H9 (cell line): Measurements from ENCODE around the gene MASP2. TPM values are rescaled to one million over a fixed set of nuclear protein-coding genes. Genes with fewer than 3 reads are reported as not detected.

Source experiments
- DNase-seq: peaks from one replicate; pipeline ENCODE4 v3.0.0-alpha.2; 2017
- H2AFZ ChIP-seq: one replicate; pipeline ENCODE4 v1.6.1; 2013; ENCODE audit warnings: mild to moderate bottlenecking, low read length, control low read depth, moderate library complexity
- H2AK5ac ChIP-seq: 2 replicates; pipeline ENCODE4 v1.6.1; 2013; ENCODE audit warnings: low read length, control low read depth, mixed read lengths; ENCODE audit not compliant: insufficient read length
- H2BK120ac ChIP-seq: one replicate; pipeline ENCODE4 v1.6.1; 2013; ENCODE audit warnings: low read depth, mild to moderate bottlenecking, low read length, control low read depth, inconsistent platforms; ENCODE audit not compliant: poor library complexity, severe bottlenecking
- H2BK12ac ChIP-seq: 2 replicates; pipeline ENCODE4 v1.6.1; 2013; ENCODE audit warnings: low read length, control low read depth, mixed read lengths, low read depth; ENCODE audit not compliant: insufficient read length
- H2BK15ac ChIP-seq: 2 replicates; pipeline ENCODE4 v1.6.1; 2013; ENCODE audit warnings: low read depth, low read length, control low read depth
- H2BK20ac ChIP-seq: one replicate; pipeline ENCODE4 v1.6.1; 2013; ENCODE audit warnings: low read depth, mild to moderate bottlenecking, low read length, control low read depth, inconsistent platforms; ENCODE audit not compliant: poor library complexity, severe bottlenecking
- H2BK5ac ChIP-seq: 2 replicates; pipeline ENCODE4 v1.6.1; 2013; ENCODE audit warnings: low read length, control low read depth, mixed read lengths; ENCODE audit not compliant: insufficient read length
- H3K14ac ChIP-seq: 2 replicates; pipeline ENCODE4 v1.6.1; 2013; ENCODE audit warnings: low read length, control low read depth; ENCODE audit not compliant: insufficient read depth
- H3K18ac ChIP-seq: 2 replicates; pipeline ENCODE4 v1.6.1; 2013; ENCODE audit warnings: low read depth, mild to moderate bottlenecking, mixed read lengths, low read length, control low read depth; ENCODE audit not compliant: insufficient read length
- H3K23ac ChIP-seq: 2 replicates; pipeline ENCODE4 v1.6.1; 2013; ENCODE audit warnings: low read length, control low read depth, mixed read lengths, low read depth; ENCODE audit not compliant: insufficient read length
- H3K23me2 ChIP-seq: 2 replicates; pipeline ENCODE4 v1.6.1; 2013; ENCODE audit warnings: low read depth, mild to moderate bottlenecking, mixed read lengths, low read length, control low read depth; ENCODE audit not compliant: insufficient read length, poor library complexity, severe bottlenecking
- H3K27ac ChIP-seq: 2 replicates; pipeline ENCODE4 v1.5.1; 2013; ENCODE audit warnings: low read length, control low read depth, mixed read lengths, low read depth; ENCODE audit not compliant: insufficient read length
- H3K27me3 ChIP-seq: 2 replicates; pipeline ENCODE4 v1.6.1; 2013; ENCODE audit warnings: low read length, control low read depth, inconsistent platforms; ENCODE audit not compliant: insufficient read depth
- H3K4ac ChIP-seq: 2 replicates; pipeline ENCODE4 v1.6.1; 2013; ENCODE audit warnings: low read depth, mild to moderate bottlenecking, control low read depth, inconsistent platforms, low read length, moderate library complexity
- H3K4me1 ChIP-seq: 2 replicates; pipeline ENCODE4 v1.6.1; 2013; ENCODE audit warnings: low read length, control low read depth, inconsistent platforms; ENCODE audit not compliant: insufficient read depth
- H3K4me2 ChIP-seq: 2 replicates; pipeline ENCODE4 v1.6.1; 2013; ENCODE audit warnings: low read length, control low read depth, mixed read lengths; ENCODE audit not compliant: insufficient read length, insufficient read depth
- H3K56ac ChIP-seq: 2 replicates; pipeline ENCODE4 v1.6.1; 2013; ENCODE audit warnings: low read depth, mild to moderate bottlenecking, mixed read lengths, low read length, control low read depth; ENCODE audit not compliant: insufficient read length
- H3K79me1 ChIP-seq: 2 replicates; pipeline ENCODE4 v1.6.1; 2013; ENCODE audit warnings: low read depth, mild to moderate bottlenecking, moderate library complexity, low read length, control low read depth, inconsistent platforms; ENCODE audit not compliant: insufficient read depth, poor library complexity, severe bottlenecking
- H3K79me2 ChIP-seq: 2 replicates; pipeline ENCODE4 v1.6.1; 2013; ENCODE audit warnings: low read length, control low read depth, inconsistent platforms; ENCODE audit not compliant: insufficient read depth
- H3K9ac ChIP-seq: 2 replicates; pipeline ENCODE4 v1.6.1; 2013; ENCODE audit warnings: low read length, control low read depth, mixed read lengths; ENCODE audit not compliant: insufficient read length; ENCODE audit errors: extremely low read depth
- H3K9me3 ChIP-seq: one replicate; pipeline ENCODE4 v1.6.1; 2013; ENCODE audit warnings: low read depth, low read length, inconsistent platforms; ENCODE audit not compliant: control insufficient read depth
- H3T11ph ChIP-seq: one replicate; pipeline ENCODE4 v1.6.1; 2013; ENCODE audit warnings: mild to moderate bottlenecking, low read length, control low read depth, inconsistent platforms
- H4K20me1 ChIP-seq: one replicate; pipeline ENCODE4 v1.6.1; 2013; ENCODE audit not compliant: control insufficient read depth, insufficient read length, insufficient read depth
- H4K5ac ChIP-seq: 2 replicates; pipeline ENCODE4 v1.6.1; 2013; ENCODE audit warnings: low read depth, mild to moderate bottlenecking, mixed read lengths, low read length, control low read depth; ENCODE audit not compliant: insufficient read length
- H4K8ac ChIP-seq: replicated peaks from 2 replicates; pipeline ENCODE4 v1.6.1; 2013; ENCODE audit warnings: low read length, control low read depth, mixed read lengths, low read depth; ENCODE audit not compliant: insufficient read length
- H4K91ac ChIP-seq: 2 replicates; pipeline ENCODE4 v1.6.1; 2013; ENCODE audit warnings: low read depth, mild to moderate bottlenecking, moderate library complexity, mixed read lengths, low read length, control low read depth; ENCODE audit not compliant: insufficient read length
- H3K27ac Mint-ChIP-seq, 3 experiments: 2 replicates in 2 of 3; 3 replicates in 1 of 3; pipeline ENCODE4 v1.8.0; 2020 to 2021; ENCODE audit warnings: mixed read lengths in 3 of 3, mild to moderate bottlenecking in 1 of 3, moderate library complexity in 1 of 3
- H3K27me3 Mint-ChIP-seq: 2 replicates; pipeline ENCODE4 v1.8.0; 2021; ENCODE audit warnings: low read depth, mild to moderate bottlenecking, moderate library complexity, mixed read lengths
- H3K36me3 Mint-ChIP-seq, 3 experiments: 2 replicates in 2 of 3; 3 replicates in 1 of 3; pipeline ENCODE4 v1.8.0; 2020 to 2021; ENCODE audit warnings: low read depth in 3 of 3, mixed read lengths in 3 of 3; ENCODE audit not compliant: insufficient read depth in 1 of 3
- H3K4me1 Mint-ChIP-seq, 2 experiments: 2 replicates each; pipeline ENCODE4 v1.8.0; 2020; ENCODE audit warnings: mixed read lengths in 2 of 2
- H3K4me3 Mint-ChIP-seq, 2 experiments: 2 replicates in 1 of 2; 3 replicates in 1 of 2; pipeline ENCODE4 v1.8.0; 2020 to 2021; ENCODE audit warnings: mild to moderate bottlenecking in 2 of 2, mixed read lengths in 2 of 2, moderate library complexity in 1 of 2
- H3K9me3 Mint-ChIP-seq, 2 experiments: 2 replicates in 1 of 2; 3 replicates in 1 of 2; pipeline ENCODE4 v1.8.0; 2020; ENCODE audit warnings: mild to moderate bottlenecking in 2 of 2, mixed read lengths in 2 of 2, moderate library complexity in 1 of 2
- CTCF ChIP-seq: fragments of 200-600 bp; sonication (generic); conservative IDR thresholded peaks from 3 replicates; pipeline ENCODE4 v1.8.0; 2021; ENCODE audit warnings: antibody characterized with exemption, mild to moderate bottlenecking
- WGBS: extraction: QIAGEN DNeasy Blood & Tissue Kit; methylation state at CpG from one replicate; pipeline ENCODE4 v1.1.7; 2013; ENCODE audit warnings: missing lambda C conversion rate, low lambda C conversion rate, mixed read lengths; ENCODE audit not compliant: insufficient read length; ENCODE audit errors: extremely low coverage; 5-methylcytosine and 5-hydroxymethylcytosine counted together
- total RNA-seq: library from RNA; stranded (reverse); gene quantifications from 2 replicates; pipeline ENCODE4 v1.2.1, GENCODE V29; 2021

The MASP2 gene
- total RNA-seq, 1 experiment from 2014 or later = 0.46 TPM

- Histone ChIP-seq H2BK20ac (no peak overlapping the region), H4K8ac (no peak overlapping the region), H3K9me3 (no peaks in the 10 kb centered on the region), H4K20me1 (no peaks in the 10 kb centered on the region), H3K56ac (no peak overlapping the region), H2BK5ac (no peak overlapping the region), H3K4me2 (peak overlapping the region; percentile 28), H3T11ph (no peak overlapping the region), H2AK5ac (no peak overlapping the region), H3K23ac (no peak overlapping the region), H3K79me1 (no peaks in the 10 kb centered on the region), H3K23me2 (no peaks in the 10 kb centered on the region), H2BK120ac (no peak overlapping the region), H3K4ac (no peak overlapping the region), H3K27ac (no peak overlapping the region), H3K79me2 (no peaks in the 10 kb centered on the region), H4K91ac (no peak overlapping the region), H3K27me3 (no peaks in the 10 kb centered on the region), H3K4me1 (peaks cover 2% of the 10 kb centered on the region; the same call in 1 of the 2 replicates), H3K18ac (no peak overlapping the region), H2BK15ac (no peak overlapping the region), H3K14ac (no peak overlapping the region), H4K5ac (no peak overlapping the region), H3K9ac (no peak overlapping the region), H2AFZ (no peak overlapping the region), H2BK12ac (no peak overlapping the region)
- no CpG with 5 or more reads among the region's 15 CpGs for WGBS
- H3K27ac Mint-ChIP-seq = peak overlapping the region; percentile 10 to 99 (median 99); a peak in 6 of 7 replicates
- TF ChIP-seq CTCF = peak; percentile 52
- no peaks in the 10 kb centered on the region for H3K9me3 Mint-ChIP-seq
- H3K4me1 Mint-ChIP-seq = peaks cover 39 to 47% of the 10 kb centered on the region in 2 experiments
- DNase-seq = peak; percentile 97
- no peaks in the 10 kb centered on the region for H3K36me3 Mint-ChIP-seq
- H3K4me3 Mint-ChIP-seq = peak overlapping the region; percentile 44 to 66
- peaks cover 8% of the 10 kb centered on the region; the same call in 1 of the 2 replicates for H3K27me3 Mint-ChIP-seq
These were observed 66.9 kb downstream of the MASP2 start for GRCh38 chr1:10980094-10980577.
